Activated CD8-positive, alpha-beta memory T cell treated with anti-CD3 and anti-CD28 coated beads for 4 hours (primary cell): ENCODE results near the gene EPG5.
"Not testable (repeated sequence)": the region's sequence is repeated elsewhere in the genome, so short reads cannot be mapped to it uniquely, and the experiment has no call there.

ENCODE experiments used
- DNase-seq, 2 donors: peaks; one replicate each; pipeline ENCODE4 v3.0.0-alpha.2; 2020; ENCODE audit warnings: low read depth in 2 of 2

EPG5 gene

GRCh38 chr18:45839414-45840395 lies 127.4 kb downstream of the EPG5 start:
- no peak for DNase-seq

DNA sequence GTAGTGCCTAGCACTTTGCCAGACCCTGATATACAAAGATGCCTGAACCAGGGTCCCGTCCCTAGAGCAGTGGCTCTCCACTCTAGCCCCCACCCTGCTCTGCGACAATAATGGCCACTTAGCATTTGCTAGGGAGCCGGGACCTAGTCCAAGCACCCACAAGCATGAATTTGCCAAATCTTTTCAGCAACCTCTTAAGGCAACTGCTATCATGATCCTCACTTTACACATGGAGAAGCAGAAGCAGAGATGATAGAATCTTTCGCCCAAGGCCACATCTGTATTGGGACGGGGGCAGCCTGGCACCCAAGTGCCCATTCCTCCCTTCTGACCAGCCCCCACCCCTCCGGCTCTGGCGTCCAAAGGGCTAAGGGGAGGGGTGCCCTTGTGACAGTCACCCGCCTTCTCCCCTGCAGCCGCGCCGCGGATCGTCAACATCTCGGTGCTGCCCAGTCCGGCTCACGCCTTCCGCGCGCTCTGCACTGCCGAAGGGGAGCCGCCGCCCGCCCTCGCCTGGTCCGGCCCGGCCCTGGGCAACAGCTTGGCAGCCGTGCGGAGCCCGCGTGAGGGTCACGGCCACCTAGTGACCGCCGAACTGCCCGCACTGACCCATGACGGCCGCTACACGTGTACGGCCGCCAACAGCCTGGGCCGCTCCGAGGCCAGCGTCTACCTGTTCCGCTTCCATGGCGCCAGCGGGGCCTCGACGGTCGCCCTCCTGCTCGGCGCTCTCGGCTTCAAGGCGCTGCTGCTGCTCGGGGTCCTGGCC lies 128.6 kb downstream of the EPG5 start:
- no peak for DNase-seq

GRCh38 chr18:45837283-45838070 lies 129.7 kb downstream of the EPG5 start:
- DNase-seq: no peak

GRCh38 chr18:45836242-45837205 lies 130.6 kb downstream of the EPG5 start:
- no peak for DNase-seq

GRCh38 chr18:45835057-45835636 lies 132.0 kb downstream of the EPG5 start:
- DNase-seq: no peak

DNA sequence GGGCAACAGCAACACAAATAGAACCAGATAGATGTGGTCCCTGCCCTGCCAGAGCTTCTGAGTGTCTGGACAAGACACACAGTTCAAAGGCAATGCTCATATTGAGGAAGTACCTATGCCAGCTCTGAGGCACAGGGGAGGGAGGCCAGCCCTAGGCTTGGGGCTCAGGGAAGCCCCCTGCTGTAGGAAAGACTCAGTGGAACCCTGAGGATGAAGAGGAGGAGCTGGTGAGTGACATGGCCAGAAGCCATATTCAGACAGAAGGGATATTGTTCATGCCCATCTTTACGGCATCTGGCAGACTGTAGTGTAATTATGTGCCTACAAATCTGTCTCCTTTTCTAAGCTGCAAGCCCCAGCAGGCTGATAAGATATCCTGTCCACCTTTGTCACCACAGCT lies 132.8 kb downstream of the EPG5 start:
- no peak for DNase-seq

- no peak for DNase-seq
These were observed 133.3 kb downstream of the EPG5 start for GRCh38 chr18:45833846-45834245.

DNA sequence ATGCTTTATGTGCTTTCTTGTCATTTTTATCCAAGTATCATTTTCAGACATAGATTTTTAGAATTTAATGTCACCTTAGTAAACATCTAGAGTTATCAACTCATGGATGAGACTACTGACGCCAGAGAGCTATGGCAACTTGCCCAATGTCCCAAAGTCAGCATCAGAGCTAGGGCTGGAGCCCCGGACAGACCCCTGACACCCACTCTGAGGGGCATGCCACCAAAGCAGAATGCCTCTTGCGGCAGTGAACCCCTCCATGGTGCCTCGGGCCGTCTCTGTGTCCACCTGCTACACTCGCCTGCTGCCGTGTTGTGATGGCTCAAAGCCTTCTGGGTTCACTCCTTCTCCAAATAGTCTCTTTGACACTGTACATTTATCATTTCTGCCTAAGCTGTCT lies 136.2 kb downstream of the EPG5 start:
- no peak for DNase-seq

GRCh38 chr18:45829855-45830254 lies 137.3 kb downstream of the EPG5 start:
- no peak for DNase-seq

GRCh38 chr18:45828917-45829811 lies 138.0 kb downstream of the EPG5 start:
- DNase-seq: no peak

GRCh38 chr18:45826716-45827115 lies 140.4 kb downstream of the EPG5 start:
- DNase-seq: not testable (repeated sequence)

DNA sequence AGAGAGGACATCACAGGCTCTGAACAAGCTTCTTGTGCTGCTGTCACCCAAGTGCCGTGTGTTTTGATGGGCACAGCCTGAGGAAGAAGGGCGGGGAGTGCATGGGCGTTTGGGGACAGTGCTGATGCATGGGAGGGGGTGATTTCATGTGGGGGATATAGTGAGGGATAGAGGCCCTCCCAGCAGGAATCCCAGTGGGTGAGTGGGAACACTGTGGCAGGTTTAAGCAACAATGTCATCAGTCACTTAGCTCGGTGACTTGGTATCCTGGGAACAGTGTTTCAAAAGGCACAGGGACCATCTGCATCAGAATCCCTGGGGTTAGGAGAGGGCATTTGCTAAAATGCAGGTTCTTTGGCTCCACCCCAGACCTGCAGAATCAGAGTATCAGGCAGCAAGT lies 141.0 kb downstream of the EPG5 start:
- DNase-seq: no peak

GRCh38 chr18:45825258-45826044 lies 141.7 kb downstream of the EPG5 start, which contains the start of gene SIGLEC15:
SIGLEC15 (plus strand) TSS chr18:45825675; CDS start chr18:45825729, 54 bp downstream.
- no peak for DNase-seq

- no peak for DNase-seq
These were observed 145.4 kb downstream of the EPG5 start for GRCh38 chr18:45821711-45822110.

DNA sequence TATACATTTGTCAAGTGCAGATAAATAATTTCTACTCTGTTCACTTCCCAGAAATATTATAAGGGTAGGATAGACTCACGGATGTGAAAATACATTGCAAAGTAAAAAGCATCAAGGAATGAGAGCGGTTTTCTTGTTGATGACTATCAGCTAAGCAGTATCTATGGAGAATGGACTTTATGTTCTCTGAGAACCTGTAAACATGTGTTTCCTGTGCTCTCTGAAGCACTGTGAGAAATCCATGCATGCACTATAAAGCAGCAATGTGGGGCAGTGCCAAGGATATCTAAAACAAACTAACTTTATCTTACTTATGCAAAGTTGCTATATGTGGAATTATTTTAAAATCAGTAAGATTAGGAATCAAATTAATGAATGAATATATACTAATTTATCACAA lies 146.1 kb downstream of the EPG5 start:
- no peak for DNase-seq

- no peak for DNase-seq
These were observed 146.9 kb downstream of the EPG5 start for GRCh38 chr18:45820106-45820745.

DNA sequence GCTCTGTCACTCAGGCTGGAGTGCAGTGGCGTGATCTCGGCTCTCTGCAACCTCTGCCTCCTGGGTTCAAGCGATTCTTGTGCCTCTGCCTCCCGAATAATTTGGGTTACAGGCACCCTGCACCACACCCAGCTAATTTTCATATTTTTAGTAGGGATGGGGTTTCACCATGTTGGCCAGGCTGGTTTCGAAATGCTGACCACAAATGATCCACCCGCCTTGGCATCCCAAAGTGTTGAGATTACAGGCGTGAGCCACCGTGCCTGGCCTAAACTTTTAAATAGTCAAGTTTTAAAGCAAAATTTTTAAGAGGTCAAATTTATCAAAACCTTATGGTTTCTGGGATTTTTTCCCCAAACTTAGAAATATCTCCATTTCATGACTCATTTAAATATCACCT lies 148.4 kb downstream of the EPG5 start:
- DNase-seq: not testable (repeated sequence)

DNA sequence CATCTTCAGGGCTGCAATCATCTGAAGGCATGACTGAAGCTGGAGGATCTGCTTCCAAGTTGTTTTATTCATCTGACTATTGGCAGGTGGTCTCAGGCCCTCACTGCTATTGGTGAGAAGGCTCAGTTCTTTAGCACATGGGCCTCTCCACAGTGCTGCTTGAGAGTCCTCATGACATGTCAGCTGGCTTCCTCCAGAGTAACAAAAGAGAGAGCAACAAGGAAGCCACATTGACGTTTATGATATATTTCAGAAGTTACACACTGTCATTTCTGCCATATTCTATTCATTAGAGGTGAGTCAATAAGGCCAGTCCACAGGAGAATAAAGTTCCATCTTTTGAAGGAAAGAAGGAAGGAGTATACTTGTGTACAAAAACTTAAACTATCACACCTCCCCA lies 149.6 kb downstream of the EPG5 start:
- DNase-seq: no peak
